ENCODE results near the gene SRCIN1.

DNA sequence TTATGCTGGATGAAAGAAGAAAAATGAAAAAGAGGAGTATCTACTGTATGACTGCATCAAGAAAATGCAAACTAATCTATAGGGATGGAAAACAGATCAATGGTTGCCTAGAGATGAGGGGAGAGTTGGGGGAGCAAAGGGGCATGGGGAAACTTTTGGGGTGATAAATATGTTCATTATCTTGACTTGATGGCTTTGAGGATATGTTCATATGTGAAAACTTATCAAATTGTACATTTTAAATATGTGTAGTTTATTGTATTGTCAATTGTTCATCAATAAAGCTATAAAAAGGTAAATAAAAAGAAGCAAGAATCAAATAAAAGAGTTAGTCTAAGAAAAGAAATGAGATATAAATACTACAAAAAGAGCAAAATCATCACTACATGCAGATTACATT, 19.7 kb upstream of the SRCIN1 start:
- TF ChIP-seq CTCF (IDR thresholded peaks at IDR 0.05) (no peak), EZH2 (IDR thresholded peaks at IDR 0.05; ENCODE audit: borderline replicate concordance, insufficient read depth, low read depth, low read length, poor library complexity, severe bottlenecking) (no peak)

Measured in B cell (primary cell).